ENCODE measurements around the gene EVPL. TPM values are rescaled to one million over a fixed set of nuclear protein-coding genes. Genes with fewer than 3 reads are reported as not detected.

The EVPL gene
- total RNA-seq, 2 donors from 2014 or later: 23.0 to 29.1 TPM

DNA sequence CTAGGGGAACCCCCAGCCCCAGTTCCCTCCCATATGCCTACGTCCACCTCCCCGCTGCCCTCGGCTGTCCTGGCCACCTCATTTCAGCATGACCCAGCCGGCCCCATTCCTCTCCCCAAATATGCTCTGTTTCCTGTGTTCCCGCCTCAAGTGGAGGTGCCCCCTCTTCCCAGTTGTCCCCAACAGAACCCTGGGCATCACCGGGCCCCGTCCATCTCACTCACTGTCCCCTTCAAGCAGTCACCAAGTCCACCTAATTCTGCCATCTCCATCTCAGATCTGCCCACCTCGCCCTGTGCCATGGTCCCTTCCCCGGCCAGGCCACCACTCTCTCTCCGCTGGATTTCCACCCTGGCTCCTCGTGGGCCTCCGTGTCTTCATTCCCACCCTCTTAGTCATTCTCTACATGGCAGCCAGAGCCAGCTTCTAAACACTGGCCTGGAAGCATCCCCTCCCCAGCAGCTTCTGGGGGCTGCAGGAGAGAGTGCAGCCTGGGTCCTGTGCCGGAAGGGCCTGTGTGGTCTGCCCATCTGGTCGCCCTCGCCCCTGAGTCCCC is 13.7 kb downstream of the EVPL start:
- TF ChIP-seq POLR2AphosphoS5 (IDR thresholded peaks at IDR 0.05) (no peak), POLR2A (IDR thresholded peaks at IDR 0.05) (no peak)
- TF ChIP-seq, protein P1, sequence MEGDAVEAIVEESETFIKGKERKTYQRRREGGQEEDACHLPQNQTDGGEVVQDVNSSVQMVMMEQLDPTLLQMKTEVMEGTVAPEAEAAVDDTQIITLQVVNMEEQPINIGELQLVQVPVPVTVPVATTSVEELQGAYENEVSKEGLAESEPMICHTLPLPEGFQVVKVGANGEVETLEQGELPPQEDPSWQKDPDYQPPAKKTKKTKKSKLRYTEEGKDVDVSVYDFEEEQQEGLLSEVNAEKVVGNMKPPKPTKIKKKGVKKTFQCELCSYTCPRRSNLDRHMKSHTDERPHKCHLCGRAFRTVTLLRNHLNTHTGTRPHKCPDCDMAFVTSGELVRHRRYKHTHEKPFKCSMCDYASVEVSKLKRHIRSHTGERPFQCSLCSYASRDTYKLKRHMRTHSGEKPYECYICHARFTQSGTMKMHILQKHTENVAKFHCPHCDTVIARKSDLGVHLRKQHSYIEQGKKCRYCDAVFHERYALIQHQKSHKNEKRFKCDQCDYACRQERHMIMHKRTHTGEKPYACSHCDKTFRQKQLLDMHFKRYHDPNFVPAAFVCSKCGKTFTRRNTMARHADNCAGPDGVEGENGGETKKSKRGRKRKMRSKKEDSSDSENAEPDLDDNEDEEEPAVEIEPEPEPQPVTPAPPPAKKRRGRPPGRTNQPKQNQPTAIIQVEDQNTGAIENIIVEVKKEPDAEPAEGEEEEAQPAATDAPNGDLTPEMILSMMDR (IDR thresholded peaks at IDR 0.05): no peak
- Histone ChIP-seq H3K36me3 (no peaks in the 10 kb centered on the region), H3K9me3 (no peaks in the 10 kb centered on the region), H3K27me3 (replicated peaks; ENCODE audit: insufficient read depth) (no peaks in the 10 kb centered on the region), H3K4me1 (replicated peaks) (no peaks in the 10 kb centered on the region), H3K4me3 (no peak overlapping the region), H3K27ac (no peak overlapping the region)
- intact Hi-C loops (cut with DNase I): loop anchor here (10.0 kb wide), 1 partner anchor 261 kb away; no protein-coding TSS in a partner anchor
- 76% methylated on average over 15 of the region's 15 CpGs for WGBS
- no peak for DNase-seq (ENCODE audit: low spot score)

DNA sequence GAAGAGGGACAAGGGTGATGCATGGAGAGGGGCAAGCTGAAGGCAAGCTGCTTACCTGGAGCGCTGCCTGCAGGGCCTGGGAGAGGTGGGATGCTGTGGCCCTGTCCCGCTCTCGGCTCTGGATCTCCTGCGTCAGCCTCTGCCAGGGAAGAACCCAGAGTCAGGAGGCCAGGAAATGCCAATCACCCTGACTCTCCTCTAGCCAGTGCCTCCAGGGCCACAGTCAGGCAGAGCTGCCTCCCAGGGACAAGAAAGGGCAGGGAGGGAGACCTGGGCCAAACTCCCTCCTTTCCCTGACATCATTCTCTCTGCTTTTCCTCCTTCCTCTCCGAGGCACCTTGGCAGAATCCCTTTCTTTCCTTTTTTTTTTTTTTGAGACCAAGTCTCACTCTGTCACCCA is 15.2 kb downstream of the EVPL start:
- H3K4me1 ChIP-seq (replicated peaks): no peaks in the 10 kb centered on the region
- TF ChIP-seq POLR2A (IDR thresholded peaks at IDR 0.05): no peak
- TF ChIP-seq, protein P1 (IDR thresholded peaks at IDR 0.05): no peak
- no peak for TF ChIP-seq POLR2AphosphoS5 (IDR thresholded peaks at IDR 0.05)
- WGBS: 77% methylated on average over 5 of the region's 5 CpGs
- no peak for DNase-seq (ENCODE audit: low spot score)
- no peak overlapping the region for H3K27ac ChIP-seq
- no peaks in the 10 kb centered on the region for H3K36me3 ChIP-seq
- no peaks in the 10 kb centered on the region for H3K27me3 ChIP-seq (replicated peaks; ENCODE audit: insufficient read depth)
- intact Hi-C loops (cut with DNase I): loop anchor here (10.0 kb wide), 1 partner anchor 263 kb away; no protein-coding TSS in a partner anchor
- no peaks in the 10 kb centered on the region for H3K9me3 ChIP-seq
- H3K4me3 ChIP-seq: no peak overlapping the region

DNA sequence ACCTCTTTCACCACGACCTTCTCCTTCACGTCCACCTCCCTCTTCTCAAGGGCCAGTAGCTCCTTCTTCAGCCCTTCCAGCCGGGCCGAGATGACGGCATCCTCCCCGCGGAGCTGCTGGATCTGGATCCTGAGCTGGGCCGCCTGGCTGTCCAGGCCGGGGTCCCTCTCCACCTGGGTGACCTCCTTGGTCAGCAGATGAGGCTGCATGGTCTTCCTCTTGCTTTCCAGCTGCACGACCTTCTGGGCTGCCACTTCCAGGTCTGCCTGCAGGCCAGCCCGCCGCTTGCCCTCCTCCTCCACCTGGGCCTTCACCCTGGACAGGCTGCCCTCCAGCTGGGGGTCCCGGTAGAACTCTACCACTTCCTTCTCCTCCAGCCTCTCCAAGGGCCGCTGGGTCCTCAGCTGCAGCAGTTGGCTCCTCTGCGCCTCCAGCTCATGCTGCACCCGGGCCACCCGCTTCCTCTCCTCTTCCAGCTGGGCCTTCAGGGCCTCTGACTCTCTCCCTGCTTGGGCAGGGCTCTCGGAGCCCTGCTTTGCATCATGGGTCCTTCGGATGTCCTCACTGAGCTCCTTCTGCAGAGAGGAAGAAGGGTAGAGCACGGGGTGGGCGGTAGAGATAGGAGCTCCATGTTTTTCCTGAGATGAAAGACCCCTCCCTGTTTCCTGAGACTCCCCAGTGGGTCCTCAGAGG is 17.0 kb downstream of the EVPL start:
- intact Hi-C loops (cut with DNase I): loop anchor here (10.0 kb wide), 1 partner anchor 265 kb away; no protein-coding TSS in a partner anchor
- no peaks in the 10 kb centered on the region for H3K27me3 ChIP-seq (replicated peaks; ENCODE audit: insufficient read depth)
- TF ChIP-seq POLR2A (IDR thresholded peaks at IDR 0.05) (no peak), POLR2AphosphoS5 (IDR thresholded peaks at IDR 0.05) (no peak)
- TF ChIP-seq, protein P1 (IDR thresholded peaks at IDR 0.05): no peak
- H3K36me3 ChIP-seq: no peaks in the 10 kb centered on the region
- no peak overlapping the region for H3K27ac ChIP-seq
- H3K4me3 ChIP-seq: no peak overlapping the region
- no peaks in the 10 kb centered on the region for H3K4me1 ChIP-seq (replicated peaks)
- 92% methylated on average over 21 of the region's 21 CpGs for WGBS
- DNase-seq (ENCODE audit: low spot score): no peak
- H3K9me3 ChIP-seq: no peaks in the 10 kb centered on the region

DNA sequence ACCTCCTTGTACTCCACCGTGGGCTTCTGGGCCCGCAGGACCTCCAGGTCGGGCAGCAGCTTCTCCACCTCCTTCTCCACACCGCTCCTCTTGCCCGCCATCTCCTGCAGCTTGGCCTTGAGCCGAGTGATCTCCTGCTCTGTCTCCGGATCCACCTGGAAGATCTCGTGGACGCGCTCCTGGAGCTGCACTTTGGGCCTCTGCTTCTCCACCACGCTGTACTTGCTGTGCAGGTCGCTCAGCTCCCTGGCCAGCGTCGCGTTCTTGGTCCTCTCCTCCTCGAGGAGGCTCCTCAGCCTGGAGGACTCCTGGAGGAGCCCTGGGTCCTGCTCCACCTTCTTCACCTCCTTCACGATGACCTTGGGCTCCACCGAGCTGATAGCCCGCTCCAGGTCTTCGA is 17.7 kb downstream of the EVPL start:
- Histone ChIP-seq H3K27ac (no peak overlapping the region), H3K27me3 (replicated peaks; ENCODE audit: insufficient read depth) (no peaks in the 10 kb centered on the region), H3K4me1 (replicated peaks) (no peaks in the 10 kb centered on the region), H3K4me3 (no peak overlapping the region), H3K36me3 (no peaks in the 10 kb centered on the region), H3K9me3 (no peaks in the 10 kb centered on the region)
- intact Hi-C loops (cut with DNase I): no loop called here
- no peak for DNase-seq (ENCODE audit: low spot score)
- 95% methylated on average over 20 of the region's 20 CpGs for WGBS
- TF ChIP-seq POLR2AphosphoS5 (IDR thresholded peaks at IDR 0.05) (no peak), POLR2A (IDR thresholded peaks at IDR 0.05) (no peak)
- TF ChIP-seq, protein P1 (IDR thresholded peaks at IDR 0.05): no peak
